Mesendoderm (in vitro differentiated cells): Measurements from ENCODE around the gene STK35.

Source experiments
- DNase-seq: peaks from one replicate; pipeline ENCODE4 v3.0.0; 2013
- H2AK5ac ChIP-seq: 2 replicates; pipeline ENCODE4 v1.6.1; 2013; ENCODE audit warnings: low read length, inconsistent platforms
- H2BK120ac ChIP-seq: 2 replicates; pipeline ENCODE4 v1.6.1; 2013; ENCODE audit warnings: low read depth, mild to moderate bottlenecking, low read length, moderate library complexity, mixed read lengths
- H2BK15ac ChIP-seq: replicated peaks from 2 replicates; pipeline ENCODE4 v1.6.1; 2013; ENCODE audit warnings: low read depth, mild to moderate bottlenecking, moderate library complexity
- H2BK5ac ChIP-seq: 2 replicates; pipeline ENCODE4 v1.6.1; 2013; ENCODE audit warnings: low read length, inconsistent platforms
- H3K18ac ChIP-seq: 2 replicates; pipeline ENCODE4 v1.6.1; 2013; ENCODE audit warnings: mild to moderate bottlenecking, low read length, mixed read lengths
- H3K23ac ChIP-seq: one replicate; pipeline ENCODE4 v1.6.1; 2013; ENCODE audit warnings: low read length
- H3K27ac ChIP-seq: 2 replicates; pipeline ENCODE4 v1.5.1; 2013; ENCODE audit warnings: low read depth, mild to moderate bottlenecking, inconsistent platforms, low read length, moderate library complexity
- H3K27me3 ChIP-seq: 2 replicates; pipeline ENCODE4 v1.6.1; 2013; ENCODE audit warnings: low read length, control low read depth, mild to moderate bottlenecking, inconsistent platforms; ENCODE audit not compliant: insufficient read depth, poor library complexity
- H3K36me3 ChIP-seq: 2 replicates; pipeline ENCODE4 v1.6.1; 2013; ENCODE audit warnings: low read length, inconsistent platforms; ENCODE audit not compliant: control insufficient read depth, insufficient read depth
- H3K4ac ChIP-seq: one replicate; pipeline ENCODE4 v1.6.1; 2013; ENCODE audit warnings: low read depth, mild to moderate bottlenecking, low read length, moderate library complexity
- H3K4me1 ChIP-seq: 2 replicates; pipeline ENCODE4 v1.6.1; 2013; ENCODE audit warnings: low read depth, low read length, inconsistent platforms; ENCODE audit not compliant: control insufficient read depth
- H3K4me2 ChIP-seq: 2 replicates; pipeline ENCODE4 v1.6.1; 2013; ENCODE audit warnings: low read length
- H3K4me3 ChIP-seq: 2 replicates; pipeline ENCODE4 v1.5.1; 2013; ENCODE audit warnings: mild to moderate bottlenecking, low read length
- H3K56ac ChIP-seq: one replicate; pipeline ENCODE4 v1.6.1; 2013; ENCODE audit warnings: low read length
- H3K79me1 ChIP-seq: 2 replicates; pipeline ENCODE4 v1.6.1; 2013; ENCODE audit warnings: low read length, inconsistent platforms
- H3K79me2 ChIP-seq: 2 replicates; pipeline ENCODE4 v1.6.1; 2013; ENCODE audit warnings: mild to moderate bottlenecking, low read length; ENCODE audit not compliant: control insufficient read depth, insufficient read depth
- H3K9ac ChIP-seq: 2 replicates; pipeline ENCODE4 v1.6.1; 2013; ENCODE audit warnings: low read length, inconsistent platforms
- H4K5ac ChIP-seq: one replicate; pipeline ENCODE4 v1.6.1; 2013; ENCODE audit warnings: low read length
- H4K8ac ChIP-seq: one replicate; pipeline ENCODE4 v1.6.1; 2013; ENCODE audit warnings: low read depth, mild to moderate bottlenecking, control low read depth, low read length, moderate library complexity
- WGBS: extraction: QIAGEN DNeasy Blood & Tissue Kit; methylation state at CpG from one replicate; pipeline ENCODE4 v1.1.7; 2013; ENCODE audit warnings: low lambda C conversion rate, missing lambda C conversion rate; ENCODE audit not compliant: insufficient coverage; ENCODE audit errors: extremely low coverage; 5-methylcytosine and 5-hydroxymethylcytosine counted together

The STK35 gene

DNA sequence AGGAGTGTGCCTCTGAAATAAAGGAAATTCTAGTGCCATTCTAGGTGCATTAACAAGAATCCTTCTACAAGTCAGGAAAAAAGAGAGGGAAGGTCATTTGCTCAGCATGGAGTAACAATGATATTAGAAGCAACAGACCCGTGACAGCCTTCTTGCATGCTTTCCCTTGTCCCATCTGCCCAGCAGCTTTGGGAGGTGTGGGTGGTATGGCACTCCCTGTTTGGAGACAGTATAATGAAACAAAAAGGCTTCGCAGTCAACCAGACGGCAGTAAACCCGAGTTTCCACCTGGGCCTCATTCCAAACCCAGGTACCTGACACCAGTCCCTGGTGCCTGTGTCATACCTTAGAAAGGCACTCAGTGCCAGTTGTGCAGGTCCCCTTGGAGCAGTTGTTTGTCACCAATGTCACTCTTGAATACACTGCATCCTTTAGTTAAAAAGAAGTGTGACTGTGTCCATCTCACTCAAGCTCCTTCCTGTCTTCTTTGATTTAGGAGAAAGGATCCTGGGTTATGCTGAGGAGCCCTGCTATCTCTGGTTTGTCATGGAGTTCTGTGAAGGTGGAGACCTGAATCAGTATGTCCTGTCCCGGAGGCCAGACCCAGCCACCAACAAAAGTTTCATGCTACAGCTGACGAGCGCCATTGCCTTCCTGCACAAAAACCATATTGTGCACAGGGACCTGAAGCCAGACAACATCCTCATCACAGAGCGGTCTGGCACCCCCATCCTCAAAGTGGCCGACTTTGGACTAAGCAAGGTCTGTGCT lies 14.7 kb downstream of the STK35 start:
- H2BK15ac ChIP-seq: no peak overlapping the region
- H4K5ac ChIP-seq: no peak overlapping the region
- peaks cover 5% of the 10 kb centered on the region for H3K36me3 ChIP-seq
- peaks cover 42% of the 10 kb centered on the region for H3K79me2 ChIP-seq
- H3K56ac ChIP-seq: no peak overlapping the region
- H3K9ac ChIP-seq: no peak overlapping the region
- WGBS: no CpG with 5 or more reads among the region's 9 CpGs
- H3K79me1 ChIP-seq: peaks cover 42% of the 10 kb centered on the region
- no peak overlapping the region for H3K27ac ChIP-seq
- no peak overlapping the region for H3K4ac ChIP-seq
- no peak overlapping the region for H2BK120ac ChIP-seq
- peaks cover 2% of the 10 kb centered on the region for H3K4me1 ChIP-seq
- H4K8ac ChIP-seq: no peak overlapping the region
- no peak overlapping the region for H2AK5ac ChIP-seq
- no peak overlapping the region for H3K4me2 ChIP-seq
- no peak overlapping the region for H3K23ac ChIP-seq
- no peak overlapping the region for H3K18ac ChIP-seq
- no peak overlapping the region for H2BK5ac ChIP-seq
- H3K27me3 ChIP-seq: no peaks in the 10 kb centered on the region
- no peak overlapping the region for H3K4me3 ChIP-seq
- DNase-seq: no peak

DNA sequence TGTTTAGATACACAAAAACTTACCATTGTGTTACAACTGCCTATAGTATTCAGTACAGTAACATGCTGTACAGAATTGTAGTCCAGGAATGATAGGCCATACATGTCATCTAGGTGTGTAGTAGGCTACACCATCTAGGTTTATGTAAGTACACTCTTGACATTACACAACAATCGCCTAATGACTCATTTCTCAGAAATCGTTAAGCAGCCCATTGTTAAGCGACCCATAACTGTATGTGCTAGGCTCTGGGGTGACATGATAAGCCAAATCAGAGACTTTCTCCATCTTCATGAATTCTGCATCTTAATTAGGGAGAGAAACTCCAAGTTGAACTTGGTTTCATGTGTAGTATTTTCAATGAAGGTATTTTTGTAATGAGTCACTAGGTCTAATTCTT lies 17.2 kb downstream of the STK35 start:
- Histone ChIP-seq H3K18ac (no peak overlapping the region), H3K79me2 (peaks cover 31% of the 10 kb centered on the region), H2BK120ac (no peak overlapping the region), H2AK5ac (no peak overlapping the region), H3K56ac (no peak overlapping the region), H2BK5ac (no peak overlapping the region), H3K79me1 (peaks cover 42% of the 10 kb centered on the region), H3K27ac (no peak overlapping the region), H3K4me2 (no peak overlapping the region), H3K27me3 (no peaks in the 10 kb centered on the region), H3K4ac (no peak overlapping the region), H3K4me3 (no peak overlapping the region), H2BK15ac (no peak overlapping the region), H3K4me1 (peaks cover 2% of the 10 kb centered on the region), H4K5ac (no peak overlapping the region), H3K36me3 (peaks cover 5% of the 10 kb centered on the region), H3K9ac (no peak overlapping the region), H3K23ac (no peak overlapping the region), H4K8ac (no peak overlapping the region)
- DNase-seq: no peak
- WGBS: no CpG with 5 or more reads among the region's 3 CpGs

DNA sequence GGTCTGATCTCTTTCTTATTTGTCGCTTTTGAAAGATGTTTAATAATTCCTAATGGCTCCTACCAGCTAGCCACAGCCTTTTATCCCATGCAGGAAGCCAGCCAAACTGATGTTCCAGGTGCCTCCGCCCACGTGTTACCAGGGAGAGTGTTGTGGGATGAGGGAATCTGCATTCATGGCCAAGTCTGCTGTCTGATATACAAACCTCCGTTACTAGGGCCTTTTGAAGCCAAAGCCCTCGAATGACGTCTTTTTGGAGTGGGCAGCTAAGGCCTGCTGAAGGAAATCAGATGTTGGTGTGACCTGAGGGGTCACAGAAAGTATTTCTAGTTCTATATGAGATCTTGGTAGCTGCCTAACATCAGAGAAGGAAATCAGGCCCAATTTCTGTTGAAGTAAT lies 21.3 kb downstream of the STK35 start:
- no peak overlapping the region for H2AK5ac ChIP-seq
- no peak overlapping the region for H2BK120ac ChIP-seq
- H3K27ac ChIP-seq: no peak overlapping the region
- peaks cover 34% of the 10 kb centered on the region for H3K79me2 ChIP-seq
- peaks cover 2% of the 10 kb centered on the region for H3K4me1 ChIP-seq
- no peaks in the 10 kb centered on the region for H3K27me3 ChIP-seq
- no peak overlapping the region for H4K8ac ChIP-seq
- no peak overlapping the region for H3K18ac ChIP-seq
- no peak overlapping the region for H4K5ac ChIP-seq
- no peak overlapping the region for H2BK15ac ChIP-seq
- no peak for DNase-seq
- H3K23ac ChIP-seq: no peak overlapping the region
- no peak overlapping the region for H3K4me3 ChIP-seq
- no peak overlapping the region for H3K4ac ChIP-seq
- H3K56ac ChIP-seq: no peak overlapping the region
- H3K36me3 ChIP-seq: no peaks in the 10 kb centered on the region
- WGBS: no CpG with 5 or more reads among the region's 6 CpGs
- H2BK5ac ChIP-seq: no peak overlapping the region
- H3K4me2 ChIP-seq: no peak overlapping the region
- H3K79me1 ChIP-seq: peaks cover 50% of the 10 kb centered on the region
- no peak overlapping the region for H3K9ac ChIP-seq

DNA sequence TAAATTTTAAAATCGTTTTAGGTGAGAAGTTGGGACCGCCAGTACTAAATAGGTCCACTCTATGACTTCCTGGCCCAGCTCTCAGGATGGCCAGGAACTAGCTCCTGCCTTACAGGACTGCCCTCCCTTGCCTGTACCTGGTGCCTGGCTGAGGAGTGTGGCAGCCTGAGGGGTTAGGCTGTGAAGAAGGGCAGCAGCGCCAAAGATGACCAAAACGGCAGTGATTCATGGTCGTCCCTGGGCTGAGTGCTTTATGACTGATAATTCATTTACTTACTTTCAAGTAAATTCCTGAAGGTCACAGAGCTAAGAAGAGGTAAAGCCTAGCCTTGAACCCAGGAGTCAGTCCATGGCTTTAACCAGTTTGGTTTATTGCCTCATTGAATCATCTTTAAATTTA lies 22.1 kb downstream of the STK35 start:
- Histone ChIP-seq H3K4me3 (no peak overlapping the region), H3K23ac (no peak overlapping the region), H2BK5ac (no peak overlapping the region), H3K27ac (no peak overlapping the region), H3K27me3 (no peaks in the 10 kb centered on the region), H3K4me1 (peaks cover 2% of the 10 kb centered on the region), H2AK5ac (no peak overlapping the region), H2BK15ac (no peak overlapping the region), H3K79me2 (peaks cover 39% of the 10 kb centered on the region), H4K5ac (no peak overlapping the region), H3K9ac (no peak overlapping the region), H3K79me1 (peaks cover 56% of the 10 kb centered on the region), H4K8ac (no peak overlapping the region), H3K18ac (no peak overlapping the region), H3K56ac (no peak overlapping the region), H3K36me3 (no peaks in the 10 kb centered on the region), H2BK120ac (no peak overlapping the region), H3K4ac (no peak overlapping the region), H3K4me2 (no peak overlapping the region)
- WGBS: no CpG with 5 or more reads among the region's 5 CpGs
- no peak for DNase-seq

DNA sequence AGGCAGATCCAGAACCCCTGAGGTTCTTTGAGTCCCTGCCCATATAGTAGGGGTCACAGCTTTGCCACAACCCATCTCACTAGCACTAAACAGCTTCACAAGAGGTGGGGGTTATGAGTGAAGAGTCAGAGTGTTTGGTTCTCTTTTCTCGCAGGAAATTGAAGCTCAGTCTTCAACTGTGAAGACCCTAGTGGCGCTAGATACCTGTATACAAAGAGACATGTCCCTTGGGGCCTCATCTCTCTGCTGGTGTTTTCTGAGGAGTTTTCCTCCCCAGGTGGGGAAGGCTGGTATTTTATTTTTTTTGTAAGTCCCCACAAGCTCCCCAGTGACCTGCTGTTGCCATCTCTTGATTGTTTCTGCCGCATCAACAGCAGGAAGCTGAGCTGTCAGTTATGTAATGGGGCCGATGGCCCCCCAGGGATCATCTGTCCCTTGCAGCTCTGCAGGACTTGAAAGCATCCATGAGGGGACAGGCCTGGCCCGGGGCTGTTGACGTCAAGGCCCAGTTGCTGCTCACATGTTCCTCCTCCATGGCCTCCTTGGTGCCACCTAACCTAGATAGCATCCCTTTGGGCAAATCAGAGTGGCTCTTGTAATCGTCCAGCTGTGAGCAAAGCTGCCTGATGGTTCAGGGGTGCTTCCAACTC lies 23.1 kb downstream of the STK35 start:
- H3K4ac ChIP-seq: no peak overlapping the region
- no peak overlapping the region for H4K8ac ChIP-seq
- H3K9ac ChIP-seq: no peak overlapping the region
- H3K4me2 ChIP-seq: no peak overlapping the region
- no peak overlapping the region for H2AK5ac ChIP-seq
- H3K23ac ChIP-seq: no peak overlapping the region
- H3K79me1 ChIP-seq: peaks cover 55% of the 10 kb centered on the region
- no peak overlapping the region for H3K56ac ChIP-seq
- WGBS: no CpG with 5 or more reads among the region's 7 CpGs
- no peaks in the 10 kb centered on the region for H3K27me3 ChIP-seq
- H2BK120ac ChIP-seq: no peak overlapping the region
- no peak overlapping the region for H3K18ac ChIP-seq
- no peak overlapping the region for H3K27ac ChIP-seq
- no peak for DNase-seq
- no peak overlapping the region for H2BK15ac ChIP-seq
- no peak overlapping the region for H4K5ac ChIP-seq
- H3K4me3 ChIP-seq: no peak overlapping the region
- H3K36me3 ChIP-seq: no peaks in the 10 kb centered on the region
- no peak overlapping the region for H2BK5ac ChIP-seq
- peaks cover 39% of the 10 kb centered on the region for H3K79me2 ChIP-seq
- H3K4me1 ChIP-seq: peaks cover 2% of the 10 kb centered on the region
